PC-9 (cell line): ENCODE data around the gene HSPBAP1. TPM values are rescaled to one million over a fixed set of nuclear protein-coding genes. Genes with fewer than 3 reads are reported as not detected.

Experiments
- BruUV-seq: library from RNA; stranded (reverse); fragments of 400-500 nt; replicated peaks from 2 replicates; lab custom pipeline; 2021; lab: Mats Ljungman, UMichigan
- CTCF ChIA-PET: fragments of 300-600 bp; sonication (Branson Sonifier 250); formaldehyde crosslinking; loops from one replicate; lab custom pipeline; 2022; ENCODE audit warnings: antibody characterized with exemption; lab: Charles Lee
- POLR2A ChIA-PET: fragments of 300-600 bp; sonication (Branson Sonifier 250); formaldehyde crosslinking; loops from one replicate; lab custom pipeline; 2022; ENCODE audit warnings: antibody characterized with exemption; ENCODE audit not compliant: unreplicated experiment; lab: Charles Lee
- DNase-seq, 2 experiments: peaks; one replicate each; pipeline versions ENCODE4 v3.0.0 to v3.0.0-alpha.2; 2015 to 2022; ENCODE audit warnings: mixed read lengths in 1 of 2
- H2AFZ ChIP-seq: fragments of 200-600 bp; sonication (generic); 2 replicates; pipeline ENCODE4 v1.8.1; 2017; ENCODE audit warnings: antibody characterized with exemption
- H3F3A ChIP-seq: fragments of 200-600 bp; sonication (generic); 2 replicates; pipeline ENCODE4 v1.8.1; 2017; ENCODE audit warnings: antibody characterized with exemption, mild to moderate bottlenecking, low read depth; ENCODE audit not compliant: insufficient read depth
- H3K27ac ChIP-seq: fragments of 200-600 bp; sonication (generic); 2 replicates; pipeline ENCODE4 v1.6.1; 2016; ENCODE audit warnings: mixed run types
- H3K27me3 ChIP-seq: fragments of 200-600 bp; sonication (generic); 2 replicates; pipeline ENCODE4 v1.6.1; 2016; ENCODE audit warnings: low read depth, mixed run types; ENCODE audit not compliant: insufficient read depth
- H3K36me3 ChIP-seq: fragments of 200-600 bp; sonication (generic); 2 replicates; pipeline ENCODE4 v1.6.1; 2016; ENCODE audit warnings: low read depth, mixed run types
- H3K4me1 ChIP-seq: fragments of 200-600 bp; sonication (generic); replicated peaks from 2 replicates; pipeline ENCODE4 v1.6.1; 2016; ENCODE audit warnings: mixed run types; ENCODE audit not compliant: insufficient read depth
- H3K4me2 ChIP-seq: fragments of 200-600 bp; sonication (generic); 2 replicates; pipeline ENCODE4 v1.6.1; 2017; ENCODE audit warnings: mixed run types
- H3K4me3 ChIP-seq: fragments of 200-600 bp; sonication (generic); 2 replicates; pipeline ENCODE4 v1.6.1; 2016; ENCODE audit warnings: mixed run types
- H3K79me2 ChIP-seq: fragments of 200-600 bp; sonication (generic); 2 replicates; pipeline ENCODE4 v1.6.1; 2017; ENCODE audit warnings: low read depth, mixed run types
- H3K9me2 ChIP-seq: fragments of 200-600 bp; sonication (generic); 2 replicates; pipeline ENCODE4 v1.8.1; 2017; ENCODE audit warnings: mild to moderate bottlenecking; ENCODE audit not compliant: insufficient read depth
- H3K9me3 ChIP-seq: fragments of 200-600 bp; sonication (generic); 2 replicates; pipeline ENCODE4 v1.8.1; 2016; ENCODE audit warnings: low read depth; ENCODE audit not compliant: insufficient read depth
- H4K20me1 ChIP-seq: fragments of 200-600 bp; sonication (generic); 2 replicates; pipeline ENCODE4 v1.8.1; 2017; ENCODE audit not compliant: insufficient read depth
- CTCF ChIP-seq: fragments of 200-600 bp; sonication (generic); conservative IDR thresholded peaks from 2 replicates; pipeline ENCODE4 v1.6.1; 2017; ENCODE audit warnings: mixed run types, antibody characterized with exemption, mild to moderate bottlenecking, moderate library complexity
- EZH2 ChIP-seq: fragments of 200-600 bp; sonication (generic); IDR thresholded peaks from 2 replicates; pipeline ENCODE4 v1.8.0; 2017; ENCODE audit warnings: antibody characterized with exemption, low read depth
- intact Hi-C: fragments of 100-400 bp; cut with micrococcal nuclease; formaldehyde crosslinking; loops from one replicate; pipeline ENCODE4 v1.10.0; 2022; ENCODE audit not compliant: unreplicated experiment
- total RNA-seq: library from RNA; stranded (reverse); gene quantifications from 2 replicates; pipeline ENCODE4 v1.2.3, GENCODE V29; 2021

The HSPBAP1 gene
- total RNA-seq, 1 experiment from 2014 or later, result 10.9 TPM

GRCh38 chr3:122695927-122696561 lies 97.6 kb downstream of the HSPBAP1 start:
- DNase-seq, result no peak
- Histone ChIP-seq H3K79me2 (no peaks in the 10 kb centered on the region), H4K20me1 (no peaks in the 10 kb centered on the region), H3K4me2 (no peak overlapping the region), H3F3A (no peaks in the 10 kb centered on the region), H2AFZ (no peak overlapping the region), H3K36me3 (no peaks in the 10 kb centered on the region), H3K4me1 (no peaks in the 10 kb centered on the region), H3K27me3 (no peaks in the 10 kb centered on the region), H3K9me3 (no peaks in the 10 kb centered on the region), H3K4me3 (no peak overlapping the region), H3K27ac (no peak overlapping the region), H3K9me2 (no peaks in the 10 kb centered on the region)
- TF ChIP-seq CTCF, result no peak
- no peak for TF ChIP-seq EZH2
- ChIA-PET POLR2A (no interaction called here), CTCF (no interaction called here)
- no TSS peak for BruUV-seq
- intact Hi-C loops, result no loop called here

DNA sequence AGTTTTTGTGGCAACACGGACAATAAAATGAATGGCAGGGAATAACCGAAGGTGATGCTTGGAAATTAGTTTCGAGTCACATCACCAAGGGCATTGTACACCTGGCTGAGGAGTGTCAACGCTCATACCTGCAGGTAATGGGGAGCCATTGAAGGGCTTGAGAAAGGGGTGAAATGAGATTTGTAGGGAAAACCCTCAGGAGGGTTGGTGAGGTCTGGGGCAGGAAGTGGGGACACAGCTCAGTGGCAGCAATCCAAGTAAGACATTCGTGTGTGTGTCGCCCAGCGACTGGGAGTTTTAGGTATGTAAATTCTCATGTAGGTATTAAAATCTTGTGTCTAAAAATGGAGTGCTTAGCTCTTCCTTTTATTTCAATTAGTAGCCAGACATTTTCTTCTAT lies 98.7 kb downstream of the HSPBAP1 start:
- Histone ChIP-seq H3K4me2 (no peak overlapping the region), H4K20me1 (no peaks in the 10 kb centered on the region), H3K9me3 (no peaks in the 10 kb centered on the region), H3F3A (no peaks in the 10 kb centered on the region), H2AFZ (no peak overlapping the region), H3K4me1 (no peaks in the 10 kb centered on the region), H3K9me2 (no peaks in the 10 kb centered on the region), H3K36me3 (no peaks in the 10 kb centered on the region), H3K27ac (no peak overlapping the region), H3K4me3 (no peak overlapping the region), H3K79me2 (no peaks in the 10 kb centered on the region), H3K27me3 (no peaks in the 10 kb centered on the region)
- no TSS peak for BruUV-seq
- intact Hi-C loops, result no loop called here
- ChIA-PET POLR2A (interaction anchor here (0.5 kb wide), 1 partner anchor 8 kb away, joined by 6 read pairs; no protein-coding TSS in a partner anchor), CTCF (no interaction called here)
- TF ChIP-seq EZH2 (no peak), CTCF (no peak)
- no peak for DNase-seq

DNA sequence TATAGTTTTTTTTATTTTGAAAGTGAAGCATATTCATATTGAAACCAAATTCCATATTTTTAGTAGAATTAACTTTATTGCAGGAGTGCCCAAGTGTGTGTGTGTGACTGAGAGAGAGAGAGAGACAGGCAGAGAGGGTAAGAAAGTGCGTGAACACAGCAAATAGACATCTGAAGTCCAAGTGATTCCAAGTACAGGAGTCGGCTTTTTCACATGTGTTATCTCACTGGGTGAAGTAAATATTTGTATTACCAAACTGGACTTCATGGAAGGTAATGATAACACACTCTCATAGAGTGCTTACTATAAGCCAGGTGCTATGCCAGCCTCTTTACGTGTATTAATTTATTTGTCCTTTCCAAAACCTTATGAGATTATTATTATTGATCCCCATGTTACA lies 101.0 kb downstream of the HSPBAP1 start:
- no peak for TF ChIP-seq EZH2
- TF ChIP-seq CTCF, result no peak
- intact Hi-C loops, result no loop called here
- Histone ChIP-seq H3K4me2 (no peak overlapping the region), H3K9me2 (no peaks in the 10 kb centered on the region), H2AFZ (no peak overlapping the region), H3K4me3 (no peak overlapping the region), H3K4me1 (no peaks in the 10 kb centered on the region), H4K20me1 (no peaks in the 10 kb centered on the region), H3K27me3 (no peaks in the 10 kb centered on the region), H3K79me2 (no peaks in the 10 kb centered on the region), H3F3A (no peaks in the 10 kb centered on the region), H3K27ac (no peak overlapping the region), H3K36me3 (no peaks in the 10 kb centered on the region), H3K9me3 (no peaks in the 10 kb centered on the region)
- ChIA-PET POLR2A (no interaction called here), CTCF (no interaction called here)
- BruUV-seq, result no TSS peak
- DNase-seq, result no peak
